PFSK-1 (cell line): ENCODE data around the gene ARHGAP12.

Experiments used
- POLR2AphosphoS5 ChIP-seq: IDR thresholded peaks from 2 replicates; pipeline ENCODE4 v1.6.1; 2012; ENCODE audit warnings: low read depth, mild to moderate bottlenecking, control low read depth, low read length, moderate library complexity
- SIN3A ChIP-seq: IDR thresholded peaks from 2 replicates; pipeline ENCODE4 v1.6.1; 2012; ENCODE audit warnings: mild to moderate bottlenecking, low read length, moderate library complexity, borderline replicate concordance; ENCODE audit not compliant: insufficient read depth
- TAF1 ChIP-seq: IDR thresholded peaks from 2 replicates; pipeline ENCODE4 v1.6.1; 2012; ENCODE audit warnings: low read length, control low read depth, borderline replicate concordance; ENCODE audit not compliant: insufficient read depth

DNA sequence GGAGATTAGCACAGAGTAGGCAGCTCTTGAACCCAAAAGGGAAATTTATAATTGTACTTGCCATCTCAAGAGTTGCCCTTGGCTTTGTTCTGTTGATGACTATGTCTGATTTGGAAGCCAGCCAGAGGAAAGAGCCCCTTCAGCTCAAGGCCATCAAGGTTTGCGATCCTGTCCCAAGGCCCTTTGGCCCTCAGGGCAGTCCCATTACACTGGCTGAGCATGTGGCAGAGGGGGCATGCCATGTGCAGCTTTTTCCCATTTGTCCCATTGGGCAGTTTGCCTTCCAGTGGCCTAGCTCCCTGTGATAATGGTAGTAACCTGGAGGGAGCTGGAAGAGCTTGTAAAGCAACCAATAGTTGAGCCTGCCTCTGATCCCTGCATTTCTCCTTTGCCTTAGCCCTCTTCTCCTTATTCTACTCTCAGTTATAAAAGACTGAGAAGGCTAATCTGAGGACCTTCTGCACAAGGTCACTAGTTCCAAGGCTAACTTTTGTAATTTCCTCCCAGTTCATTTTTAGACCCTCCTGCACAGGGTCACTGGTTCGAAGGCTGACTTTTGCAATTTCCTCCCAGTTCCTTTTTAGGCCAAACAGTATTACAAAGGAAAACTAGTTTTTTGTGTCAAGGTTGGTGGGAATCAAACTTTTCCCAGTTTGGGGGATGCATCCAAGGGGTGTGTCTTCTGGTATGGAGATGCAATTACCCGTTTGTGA lies 31.0 kb upstream of the ARHGAP12 start:
- TF ChIP-seq TAF1: no peak
- TF ChIP-seq POLR2AphosphoS5: no peak
- no peak for TF ChIP-seq SIN3A
